ENCODE results near the gene NOX5. TPM values are rescaled to one million over a fixed set of nuclear protein-coding genes. Genes with fewer than 3 reads are reported as not detected.

Gene NOX5
- total and polyA plus RNA-seq, 2 of the 13 experiments (the other 11 are each of a cell fraction or from before 2014, with no cell fraction given): not detected

GRCh38 chr15:69035205-69035917, 20.9 kb downstream of the NOX5 start (continued):
- peak; percentile 51 for TF ChIP-seq ZNF687 (CRISPR knock-in tag; IDR thresholded peaks at IDR 0.05)
- no peak for TF ChIP-seq DR1 (CRISPR knock-in tag; IDR thresholded peaks at IDR 0.05)
- no peak for TF ChIP-seq ZMYM2 (CRISPR knock-in tag; IDR thresholded peaks at IDR 0.05)
- no peak for TF ChIP-seq PLSCR1 (CRISPR knock-in tag; IDR thresholded peaks at IDR 0.05; ENCODE audit: borderline replicate concordance)
- 0 out of 2 replicates have a peak, but pooled peaks have one; percentile 35 for TF ChIP-seq THAP8 (CRISPR knock-in tag; IDR thresholded peaks at IDR 0.05; ENCODE audit: borderline replicate concordance)
- TF ChIP-seq NONO (IDR thresholded peaks at IDR 0.05): no peak
- TF ChIP-seq NONO (CRISPR knock-in tag; conservative IDR thresholded peaks at IDR 0.05): 0 out of 2 replicates have a peak, but pooled peaks have one; percentile 28
- peak; percentile 81 for TF ChIP-seq CTCF (CRISPR knock-in tag; IDR thresholded peaks at IDR 0.05)
- no peak for TF ChIP-seq CENPX (CRISPR knock-in tag; IDR thresholded peaks at IDR 0.05)
- no peak for TF ChIP-seq ZNF510 (CRISPR knock-in tag; IDR thresholded peaks at IDR 0.05; ENCODE audit: low read depth)
- no peak for TF ChIP-seq ZNF788 (CRISPR knock-in tag; IDR thresholded peaks at IDR 0.05; ENCODE audit: borderline replicate concordance)
- TF ChIP-seq ZFP1 (CRISPR knock-in tag; IDR thresholded peaks at IDR 0.05): no peak
- TF ChIP-seq MAX (IDR thresholded peaks at IDR 0.05): peak; percentile 20; the same call in 1 of the 2 replicates
- TF ChIP-seq JDP2 (CRISPR knock-in tag; IDR thresholded peaks at IDR 0.05; ENCODE audit: borderline replicate concordance): no peak
- no peak for TF ChIP-seq ZNF577 (CRISPR knock-in tag; IDR thresholded peaks at IDR 0.05; ENCODE audit: borderline replicate concordance, low read depth)
- no peak for TF ChIP-seq ZNF275 (CRISPR knock-in tag; IDR thresholded peaks at IDR 0.05; ENCODE audit: borderline replicate concordance)
- peak; percentile 2; the same call in 1 of the 2 replicates for TF ChIP-seq SMC3 (IDR thresholded peaks at IDR 0.05; ENCODE audit: low read length)
- TF ChIP-seq SUZ12 (IDR thresholded peaks at IDR 0.05; ENCODE audit: low read depth, low read length): no peak
- no peak for TF ChIP-seq ZEB1 (IDR thresholded peaks at IDR 0.05; ENCODE audit: insufficient replicate concordance, low read depth)
- no peak for TF ChIP-seq FOXK1 (CRISPR knock-in tag; IDR thresholded peaks at IDR 0.05; ENCODE audit: borderline replicate concordance, low read depth)
- TF ChIP-seq ZNF101 (CRISPR knock-in tag; IDR thresholded peaks at IDR 0.05; ENCODE audit: borderline replicate concordance, low read depth): no peak
